Skin epidermis (tissue), 12 donors: Measurements from ENCODE around the gene LGMN.
"Not testable (repeated sequence)": the region's sequence is repeated elsewhere in the genome, so short reads cannot be mapped to it uniquely, and the experiment has no call there.

Experiments
- H3K27ac ChIP-seq, 21 experiments: fragments of 200-600 bp; sonication (generic) in 11 of 21; one replicate each; pipeline ENCODE4 v1.5.0; 2020; ENCODE audit warnings: mild to moderate bottlenecking in 3 of 21, inconsistent platforms in 2 of 21, moderate library complexity in 2 of 21
- H3K4me3 ChIP-seq, 7 experiments: fragments of 200-600 bp; sonication (generic) in 2 of 7; one replicate each; pipeline ENCODE4 v1.5.0; 2020; ENCODE audit warnings: inconsistent platforms in 2 of 7, mild to moderate bottlenecking in 2 of 7, moderate library complexity in 1 of 7

Gene LGMN

DNA sequence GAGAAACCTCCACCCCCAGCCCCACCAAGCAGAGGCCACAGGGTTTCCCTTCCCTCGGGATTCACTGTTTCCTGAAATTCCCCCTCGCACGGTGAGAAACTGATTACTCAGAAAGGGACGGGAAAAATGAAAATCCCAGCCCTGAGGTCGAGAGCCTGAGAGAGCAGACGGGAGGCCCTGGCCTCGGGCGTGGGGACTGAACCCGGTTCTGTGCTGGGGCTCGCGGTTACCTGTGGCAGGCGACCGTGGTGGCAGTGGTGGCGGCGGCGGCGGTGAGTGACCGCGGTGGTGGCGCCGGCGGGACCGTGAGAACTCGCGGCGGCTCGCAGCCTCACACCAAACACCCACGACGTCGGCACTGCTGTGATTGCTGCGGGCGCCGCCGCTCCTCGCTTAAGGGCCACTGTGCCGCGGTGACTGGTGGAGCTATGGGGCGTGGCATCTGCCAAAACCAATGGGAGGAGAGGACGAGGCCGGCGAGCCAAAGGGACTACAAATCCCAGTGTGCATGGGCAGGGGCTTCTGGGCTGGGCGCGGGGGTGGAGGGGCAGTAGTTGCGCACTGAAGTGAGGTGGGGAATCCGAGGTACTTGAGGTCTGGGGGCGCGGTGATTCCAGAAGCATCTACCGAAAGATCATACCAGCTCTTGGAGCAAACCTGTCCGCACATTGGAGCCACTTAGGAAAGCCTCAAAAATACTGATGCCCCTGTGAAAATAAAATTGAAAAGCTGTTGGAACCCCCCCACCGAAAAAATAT lies at the start of gene LGMN:
LGMN (minus strand) TSS at position 369 of the 758 bp plus-strand sequence. CDS start 15,841 bp downstream, outside the sequence.
- peak within 1 kb of the TSS; percentile 43 to 89 (median 78) for H3K27ac ChIP-seq
- peak within 1 kb of the TSS; percentile 53 to 76 (median 66) for H3K4me3 ChIP-seq

DNA sequence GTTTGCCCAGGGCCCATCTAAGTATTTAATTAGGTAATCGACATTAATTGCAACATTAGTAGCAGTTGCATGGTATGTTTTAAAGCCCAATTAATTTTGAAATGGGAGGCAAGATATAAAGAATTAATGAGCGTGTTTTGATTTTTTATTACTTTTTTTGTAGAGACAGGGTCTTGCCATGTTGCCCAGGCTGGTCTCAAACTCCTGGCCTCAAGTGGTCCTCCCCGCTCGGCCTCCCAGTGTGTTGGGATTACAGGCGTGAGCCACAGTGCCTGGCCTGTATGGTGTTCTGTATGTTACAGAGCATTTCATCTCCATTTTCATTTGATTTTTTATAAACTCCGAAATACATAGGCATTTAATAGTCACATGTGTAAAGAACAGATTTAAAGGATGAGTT lies 46.5 kb upstream of the LGMN start:
- peak overlapping the region; percentile 79 to 96 (median 84) for H3K4me3 ChIP-seq
- H3K27ac ChIP-seq = peak overlapping the region in 20 of 21 experiments; percentile 86 to 97 (median 94)

DNA sequence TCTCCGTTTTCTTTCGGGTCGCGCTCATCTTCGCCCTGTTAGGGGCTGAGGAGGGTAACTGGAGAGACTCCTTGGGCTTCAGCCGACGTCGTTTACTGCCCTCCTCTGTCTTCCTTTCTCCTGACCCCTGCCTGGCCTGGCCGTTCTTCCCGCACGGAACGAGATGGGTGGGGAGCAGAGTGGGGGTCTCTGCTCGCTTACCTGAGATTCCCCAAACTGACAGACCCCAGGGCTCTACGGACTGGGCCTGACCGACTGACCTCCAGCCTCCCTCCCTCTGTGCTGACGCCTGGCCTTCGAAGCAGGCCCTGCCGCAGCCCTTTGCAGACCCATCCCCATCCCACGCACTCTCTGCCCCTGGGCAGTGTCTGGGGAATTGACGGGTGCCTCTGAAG lies 46.1 kb upstream of the LGMN start:
- Histone ChIP-seq H3K27ac (peak overlapping the region; percentile 23 to 97 (median 93)), H3K4me3 (peak overlapping the region; percentile 79 to 96 (median 84))

DNA sequence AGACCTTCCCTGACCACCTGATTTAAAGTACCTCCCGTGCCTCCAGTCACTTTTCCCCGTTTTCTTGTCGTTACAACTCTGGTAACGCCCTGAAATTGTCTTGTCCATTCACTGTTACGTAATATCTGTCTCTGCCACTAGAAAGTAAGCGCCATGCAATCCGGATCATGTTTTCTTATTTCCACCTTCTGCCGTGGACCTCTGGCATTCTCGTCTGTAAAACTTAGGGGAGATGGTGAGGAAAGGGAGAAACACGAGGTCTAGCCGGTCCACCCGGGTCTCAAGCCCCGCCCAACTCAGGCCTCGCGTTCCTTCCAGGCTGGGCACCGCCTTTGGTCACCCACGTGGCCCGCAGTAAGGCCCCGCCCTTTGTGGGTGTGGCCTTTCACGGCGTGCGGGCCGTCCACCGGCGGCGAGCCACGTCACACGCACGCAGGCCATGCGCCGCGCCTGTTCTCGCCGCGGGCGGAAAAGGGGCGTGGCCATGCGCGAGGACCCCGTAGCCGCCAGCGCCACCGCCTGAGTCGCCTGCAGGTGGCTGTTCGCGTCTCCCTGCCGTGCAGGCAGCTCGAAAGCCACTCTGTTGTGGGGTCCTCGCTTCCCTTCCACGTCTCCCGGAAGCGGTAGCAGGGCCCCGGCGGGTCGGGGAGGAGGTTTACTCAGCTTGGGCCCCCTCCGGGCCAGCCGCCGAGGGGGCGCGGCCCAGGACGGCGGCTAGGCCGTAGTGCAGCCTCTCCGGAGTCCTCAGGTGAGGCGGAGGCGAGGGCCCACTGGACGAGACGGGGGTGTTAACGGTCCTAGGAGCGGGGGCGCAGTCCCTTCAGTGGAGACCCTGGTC lies 45.5 kb upstream of the LGMN start, which contains the start of gene GOLGA5:
GOLGA5 (plus strand) TSS at position 597 of the 838 bp plus-strand sequence. CDS start 3,133 bp downstream, outside the sequence.
- peak within 1 kb of the TSS; percentile 79 to 96 (median 84) for H3K4me3 ChIP-seq
- peak within 1 kb of the TSS; percentile 23 to 97 (median 93) for H3K27ac ChIP-seq

- Histone ChIP-seq H3K4me3 (no peak overlapping the region), H3K27ac (peak overlapping the region in 10 of 21 experiments; percentile 61 to 95 (median 84))
These were observed 44.5 kb upstream of the LGMN start for GRCh38 chr14:92792885-92793284.

DNA sequence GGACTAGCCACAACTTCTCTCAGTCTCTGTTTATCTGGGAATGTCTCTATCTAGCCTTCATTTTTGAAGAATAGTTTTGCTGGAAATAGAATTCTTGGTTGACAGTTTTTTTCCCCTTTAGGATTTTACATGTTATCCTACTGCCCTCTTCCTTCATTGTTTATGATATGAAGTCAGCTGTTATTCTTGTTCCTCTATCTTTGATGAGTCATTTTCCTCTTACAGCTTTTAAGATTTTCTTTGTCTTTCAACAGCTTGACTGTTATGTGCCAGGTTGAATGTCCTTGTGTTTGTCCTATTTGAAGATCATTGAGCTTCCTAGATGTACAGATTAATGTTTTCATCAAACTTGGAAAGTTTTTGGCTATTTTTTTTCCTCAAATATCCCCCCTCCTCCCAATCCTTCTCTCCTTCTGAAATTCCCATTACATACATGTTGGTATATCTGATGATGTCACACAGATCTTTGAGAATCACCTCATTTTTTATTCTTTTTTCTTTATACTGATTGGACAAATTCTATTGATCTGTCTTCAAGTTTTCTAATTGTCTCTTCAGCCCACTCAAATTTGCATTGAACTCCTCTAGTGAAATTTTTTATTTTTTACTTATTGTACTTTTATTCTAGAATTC lies 41.1 kb upstream of the LGMN start:
- Histone ChIP-seq H3K4me3 (no peak overlapping the region), H3K27ac (no peak overlapping the region)

GRCh38 chr14:92787554-92787953 lies 39.1 kb upstream of the LGMN start:
- Histone ChIP-seq H3K27ac (no peak overlapping the region), H3K4me3 (no peak overlapping the region)

GRCh38 chr14:92786427-92786756 lies 38.0 kb upstream of the LGMN start:
- Histone ChIP-seq H3K27ac (peak overlapping the region in 12 of 21 experiments; percentile 18 to 78 (median 60)), H3K4me3 (no peak overlapping the region)

DNA sequence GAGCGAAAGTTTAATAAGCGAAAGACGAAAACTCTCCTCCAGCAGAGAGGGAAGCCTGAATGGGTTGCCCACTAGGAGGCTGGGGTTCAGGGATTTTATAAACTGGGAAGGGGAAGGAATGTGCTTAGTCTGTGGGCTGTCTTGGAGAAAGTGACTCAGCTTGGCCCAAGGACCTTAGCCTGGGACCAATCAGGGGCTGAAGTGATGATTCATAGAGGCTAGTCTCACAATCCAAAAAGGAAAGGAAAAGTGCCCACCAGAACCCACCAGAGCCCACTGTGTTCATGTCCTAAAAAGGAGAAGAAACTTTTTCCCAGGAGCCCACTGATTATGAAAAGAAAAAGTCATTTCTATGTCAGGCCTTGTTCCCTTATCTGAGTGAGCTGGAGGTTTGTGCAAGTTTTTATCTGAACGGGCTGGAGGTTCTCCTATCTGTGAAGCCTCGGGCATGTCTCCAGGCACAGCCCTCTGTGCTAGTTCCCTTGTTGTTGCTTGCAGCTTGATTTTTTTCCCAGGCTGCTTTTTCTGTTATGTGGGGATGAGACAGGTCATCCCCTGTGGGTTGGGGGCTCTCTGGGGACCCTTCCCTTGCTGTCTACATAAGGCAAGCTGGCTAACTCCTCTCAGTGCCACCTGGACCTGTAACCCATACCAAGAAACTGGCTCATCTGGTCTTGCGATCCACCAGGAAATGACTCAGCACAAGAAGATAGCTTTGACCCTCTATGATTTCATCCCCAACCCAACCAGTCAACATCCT lies 37.4 kb upstream of the LGMN start:
- H3K27ac ChIP-seq = peak overlapping the region in 14 of 21 experiments; percentile 18 to 78 (median 53)
- no peak overlapping the region for H3K4me3 ChIP-seq

- H3K27ac ChIP-seq = peak overlapping the region in 2 of 21 experiments; percentile 7 to 14
- H3K4me3 ChIP-seq = no peak overlapping the region
These were observed 35.5 kb upstream of the LGMN start for GRCh38 chr14:92783813-92784431.

DNA sequence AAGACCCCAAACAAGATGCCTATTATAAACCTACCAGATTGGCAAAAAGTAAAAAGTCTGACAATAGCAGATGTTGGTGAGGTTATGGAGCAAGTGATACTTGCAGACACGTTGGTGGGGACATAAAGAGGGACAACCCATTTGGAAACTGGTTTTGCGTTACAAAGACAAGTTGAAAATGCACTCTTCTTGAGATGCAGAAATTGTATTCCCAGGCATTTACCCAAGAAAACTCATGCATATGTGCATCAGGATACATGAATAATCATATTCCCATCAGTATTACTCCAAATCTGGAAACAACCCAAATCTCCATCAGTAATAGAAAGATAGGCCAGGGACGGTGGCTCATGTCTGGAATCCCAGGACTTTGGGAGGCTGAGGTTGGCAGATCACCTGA lies 32.9 kb upstream of the LGMN start:
- Histone ChIP-seq H3K27ac (no peak overlapping the region), H3K4me3 (no peak overlapping the region)

GRCh38 chr14:92780444-92781232 lies 32.2 kb upstream of the LGMN start:
- peak overlapping the region in 1 of 21 experiments; percentile 13 for H3K27ac ChIP-seq
- no peak overlapping the region for H3K4me3 ChIP-seq

DNA sequence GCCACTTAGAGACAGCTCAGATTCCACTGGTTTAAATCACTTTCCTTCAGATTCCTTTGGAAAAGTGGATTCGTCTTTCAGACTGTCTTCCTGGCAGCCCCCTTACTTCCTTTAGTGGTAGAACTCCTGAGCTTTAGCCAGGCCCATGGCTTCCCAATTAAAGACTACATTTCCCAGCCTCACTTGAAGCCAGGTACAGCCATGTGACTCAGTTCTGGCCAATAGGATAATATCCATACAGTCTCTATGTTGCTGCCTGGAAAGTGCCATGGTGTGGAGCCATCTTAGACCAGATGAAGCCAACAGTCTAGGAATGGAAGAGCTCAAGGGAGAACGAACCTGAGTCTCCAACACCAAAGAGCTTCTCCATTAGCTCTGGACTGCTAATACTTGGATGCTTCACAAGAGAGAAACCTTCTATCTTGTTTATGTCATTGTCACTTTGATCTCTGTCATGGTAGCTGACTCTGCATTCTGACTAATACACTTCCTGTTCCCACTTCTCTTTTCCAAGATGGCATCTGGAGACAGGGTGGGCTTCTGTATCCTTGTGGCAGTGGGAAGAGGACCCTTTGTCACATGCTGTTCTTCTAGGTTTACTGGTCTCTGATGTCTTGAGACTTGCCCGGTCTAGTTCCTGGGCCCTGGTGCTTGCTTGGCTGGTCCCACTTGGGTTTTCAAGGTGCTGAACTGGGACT lies 30.6 kb upstream of the LGMN start:
- not testable (repeated sequence) for H3K27ac ChIP-seq

DNA sequence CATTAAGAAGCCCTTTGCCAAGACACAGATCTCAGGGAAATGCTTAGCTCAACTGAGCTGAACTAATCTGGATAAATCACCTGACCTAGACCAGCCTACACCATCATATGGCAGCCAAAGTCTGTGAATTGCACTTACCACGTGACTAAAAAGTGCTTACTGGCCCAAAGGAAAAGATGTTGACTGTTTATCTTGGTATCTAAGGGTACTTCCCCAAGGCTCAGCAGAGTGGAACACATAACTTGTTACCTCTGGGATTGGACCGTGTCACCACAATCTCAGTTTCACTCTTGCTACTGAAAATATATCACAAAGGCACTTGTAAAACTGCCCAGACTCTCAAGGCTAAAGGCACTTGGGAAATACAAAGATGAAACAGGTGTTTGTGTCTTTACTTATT lies 26.9 kb upstream of the LGMN start:
- H3K4me3 ChIP-seq, H3K27ac ChIP-seq: not testable (repeated sequence)

More for the DNA sequence above, 30.6 kb upstream of the LGMN start:
- H3K4me3 ChIP-seq = not testable (repeated sequence)

- H3K27ac ChIP-seq = peak overlapping the region in 2 of 21 experiments; percentile 14 to 30
- no peak overlapping the region for H3K4me3 ChIP-seq
These were observed 26.1 kb upstream of the LGMN start for GRCh38 chr14:92774572-92774971.

GRCh38 chr14:92770484-92770883 lies 22.1 kb upstream of the LGMN start:
- Histone ChIP-seq H3K4me3 (no peak overlapping the region), H3K27ac (peak overlapping the region in 3 of 21 experiments; percentile 17 to 72 (median 28))

DNA sequence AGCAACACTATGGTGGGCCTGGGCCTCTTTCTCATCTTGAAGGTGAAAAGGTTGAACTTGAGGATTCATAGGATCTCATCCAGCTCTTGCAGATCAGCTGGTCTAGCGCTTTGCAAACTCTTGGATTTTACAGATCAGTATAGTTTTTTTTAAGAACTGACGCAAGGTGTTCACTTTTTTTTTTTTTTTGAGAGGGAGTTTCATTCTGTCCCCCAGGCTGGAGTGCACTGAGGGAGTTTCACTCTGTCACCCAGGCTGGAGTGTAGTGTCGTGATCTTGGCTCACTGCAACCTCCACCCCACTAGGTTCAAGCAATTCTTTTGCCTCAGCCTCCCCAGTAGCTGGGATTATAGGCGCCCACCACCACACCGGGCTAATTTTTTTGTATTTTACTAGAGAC lies 20.4 kb upstream of the LGMN start:
- no peak overlapping the region for H3K4me3 ChIP-seq
- H3K27ac ChIP-seq = peak overlapping the region in 5 of 21 experiments; percentile 4 to 62 (median 24)
